Nephron (organoid): ENCODE results near the gene DPH5.

Experiments
- H3K27ac Mint-ChIP-seq, 3 experiments: 2 replicates each; pipeline ENCODE4 v1.8.0; 2020; ENCODE audit warnings: mixed read lengths in 3 of 3, mild to moderate bottlenecking in 2 of 3, moderate library complexity in 1 of 3
- H3K27me3 Mint-ChIP-seq: 2 replicates; pipeline ENCODE4 v1.8.0; 2021; ENCODE audit warnings: low read depth, mild to moderate bottlenecking, moderate library complexity, mixed read lengths
- H3K36me3 Mint-ChIP-seq: 2 replicates; pipeline ENCODE4 v1.8.0; 2020; ENCODE audit warnings: low read depth, mixed read lengths
- H3K4me1 Mint-ChIP-seq: 2 replicates; pipeline ENCODE4 v1.8.0; 2020; ENCODE audit warnings: mixed read lengths
- H3K4me3 Mint-ChIP-seq, 3 experiments: 2 replicates each; pipeline ENCODE4 v1.8.0; 2020; ENCODE audit warnings: mild to moderate bottlenecking in 3 of 3, mixed read lengths in 3 of 3, moderate library complexity in 2 of 3
- H3K9me3 Mint-ChIP-seq: 2 replicates; pipeline ENCODE4 v1.8.0; 2020; ENCODE audit warnings: mixed read lengths
- CTCF ChIP-seq, 3 experiments: fragments of 200-600 bp; sonication (generic); IDR thresholded peaks; one replicate each; pipeline ENCODE4 v1.5.0; 2021; ENCODE audit warnings: antibody characterized with exemption in 3 of 3; ENCODE audit not compliant: unreplicated experiment in 3 of 3

Gene DPH5

GRCh38 chr1:100995198-100995988 lies 30.2 kb downstream of the DPH5 start:
- H3K4me1 Mint-ChIP-seq, result no peaks in the 10 kb centered on the region
- no peaks in the 10 kb centered on the region for H3K27me3 Mint-ChIP-seq
- H3K36me3 Mint-ChIP-seq, result peaks cover 43% of the 10 kb centered on the region
- no peak for TF ChIP-seq CTCF (IDR thresholded peaks at IDR 0.05; ENCODE audit: unreplicated experiment in 3 of 3)
- no peak overlapping the region for H3K27ac Mint-ChIP-seq
- no peaks in the 10 kb centered on the region for H3K9me3 Mint-ChIP-seq
- no peak overlapping the region for H3K4me3 Mint-ChIP-seq

GRCh38 chr1:100989306-100990077 lies 36.1 kb downstream of the DPH5 start:
- Mint-ChIP-seq H3K27ac (no peak overlapping the region), H3K4me3 (no peak overlapping the region), H3K4me1 (no peaks in the 10 kb centered on the region), H3K36me3 (peaks cover 47% of the 10 kb centered on the region), H3K9me3 (no peaks in the 10 kb centered on the region), H3K27me3 (no peaks in the 10 kb centered on the region)
- TF ChIP-seq CTCF (IDR thresholded peaks at IDR 0.05; ENCODE audit: unreplicated experiment in 3 of 3), result no peak

GRCh38 chr1:100988121-100988520 lies 37.5 kb downstream of the DPH5 start:
- TF ChIP-seq CTCF (IDR thresholded peaks at IDR 0.05; ENCODE audit: unreplicated experiment in 3 of 3), result no peak
- Mint-ChIP-seq H3K4me1 (no peaks in the 10 kb centered on the region), H3K4me3 (no peak overlapping the region), H3K27me3 (no peaks in the 10 kb centered on the region), H3K27ac (no peak overlapping the region), H3K9me3 (no peaks in the 10 kb centered on the region), H3K36me3 (peaks cover 47% of the 10 kb centered on the region)

GRCh38 chr1:100982793-100983192 lies 42.8 kb downstream of the DPH5 start:
- H3K36me3 Mint-ChIP-seq, result peaks cover 28% of the 10 kb centered on the region
- H3K4me1 Mint-ChIP-seq, result no peaks in the 10 kb centered on the region
- H3K27ac Mint-ChIP-seq, result no peak overlapping the region
- H3K4me3 Mint-ChIP-seq, result no peak overlapping the region
- H3K9me3 Mint-ChIP-seq, result no peaks in the 10 kb centered on the region
- no peak for TF ChIP-seq CTCF (IDR thresholded peaks at IDR 0.05; ENCODE audit: unreplicated experiment in 3 of 3)
- H3K27me3 Mint-ChIP-seq, result no peaks in the 10 kb centered on the region

- H3K9me3 Mint-ChIP-seq, result no peaks in the 10 kb centered on the region
- no peaks in the 10 kb centered on the region for H3K4me1 Mint-ChIP-seq
- H3K27ac Mint-ChIP-seq, result no peak overlapping the region
- peaks cover 29% of the 10 kb centered on the region for H3K36me3 Mint-ChIP-seq
- H3K27me3 Mint-ChIP-seq, result no peaks in the 10 kb centered on the region
- no peak for TF ChIP-seq CTCF (IDR thresholded peaks at IDR 0.05; ENCODE audit: unreplicated experiment in 3 of 3)
- H3K4me3 Mint-ChIP-seq, result no peak overlapping the region
Observed at GRCh38 chr1:100979631-100980030, 46.0 kb downstream of the DPH5 start.
